COR-L47 (cell line): ENCODE results near the gene GATAD2A.
A peak's percentile ranks its signal among the peaks of the same experiment; 100 is the strongest.

Experiments used
- DNase-seq: peaks from one replicate; lab custom pipeline; 2025; lab: John Stamatoyannopoulos, UW

Gene GATAD2A

DNA sequence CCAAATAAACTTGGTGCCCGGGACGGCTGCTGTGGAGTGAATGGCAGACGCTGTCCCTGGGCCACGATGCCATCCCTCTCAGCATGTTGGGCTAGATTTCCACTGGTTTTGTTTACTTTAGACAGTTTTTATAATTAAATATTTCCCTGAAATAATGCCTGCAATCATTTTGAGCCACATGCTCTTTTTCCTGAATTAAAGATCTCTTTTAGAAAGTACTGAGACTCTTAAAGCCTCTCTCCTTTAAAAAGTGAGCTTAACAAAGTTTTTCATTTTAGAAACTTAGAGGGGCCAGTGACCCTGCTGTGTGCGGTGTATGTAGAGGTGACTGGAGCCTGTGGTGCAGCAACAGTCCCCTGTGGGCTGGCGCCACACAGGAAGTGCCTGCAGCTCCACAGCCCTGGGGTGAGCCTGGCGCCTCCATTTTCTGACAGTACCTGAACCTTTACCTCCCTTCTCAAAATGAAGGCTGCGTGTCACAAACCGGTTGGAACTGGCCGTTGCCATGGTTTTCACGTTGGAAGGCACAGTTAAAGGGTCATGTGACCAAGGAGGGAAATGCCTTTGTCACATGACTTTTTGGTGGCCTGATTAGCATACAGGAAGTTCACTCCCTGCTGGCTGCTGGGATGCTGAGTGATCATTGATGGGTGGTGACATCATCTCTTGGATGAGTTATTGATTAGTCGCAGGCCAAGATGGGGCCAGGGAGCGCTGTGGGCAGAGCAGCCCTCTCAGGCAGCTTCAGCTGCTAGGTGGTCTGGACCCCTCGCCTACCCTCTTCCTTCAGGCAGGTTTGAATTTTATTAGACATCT, 83.6 kb downstream of the GATAD2A start:
- DNase-seq = peak; percentile 88

DNA sequence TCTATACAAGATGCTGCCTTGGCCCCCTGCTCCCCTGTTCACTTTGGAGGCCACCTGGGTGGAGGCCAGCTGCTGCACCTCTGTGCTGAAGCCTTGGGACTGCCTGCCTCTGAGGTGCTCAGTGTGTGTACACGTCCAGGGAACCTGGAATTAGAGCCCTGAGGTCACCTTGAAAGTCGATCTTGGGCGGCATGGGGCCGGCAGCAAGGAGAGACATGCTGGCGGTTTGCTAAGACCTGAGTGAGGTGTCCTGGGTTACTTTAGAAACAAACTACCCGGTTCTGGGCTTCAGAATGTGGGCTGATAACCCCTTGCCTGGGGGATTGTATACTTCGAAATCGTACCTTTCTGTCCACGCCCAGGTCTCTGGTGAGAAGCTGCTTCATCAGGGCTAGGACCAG, 84.3 kb downstream of the GATAD2A start:
- no peak for DNase-seq

DNA sequence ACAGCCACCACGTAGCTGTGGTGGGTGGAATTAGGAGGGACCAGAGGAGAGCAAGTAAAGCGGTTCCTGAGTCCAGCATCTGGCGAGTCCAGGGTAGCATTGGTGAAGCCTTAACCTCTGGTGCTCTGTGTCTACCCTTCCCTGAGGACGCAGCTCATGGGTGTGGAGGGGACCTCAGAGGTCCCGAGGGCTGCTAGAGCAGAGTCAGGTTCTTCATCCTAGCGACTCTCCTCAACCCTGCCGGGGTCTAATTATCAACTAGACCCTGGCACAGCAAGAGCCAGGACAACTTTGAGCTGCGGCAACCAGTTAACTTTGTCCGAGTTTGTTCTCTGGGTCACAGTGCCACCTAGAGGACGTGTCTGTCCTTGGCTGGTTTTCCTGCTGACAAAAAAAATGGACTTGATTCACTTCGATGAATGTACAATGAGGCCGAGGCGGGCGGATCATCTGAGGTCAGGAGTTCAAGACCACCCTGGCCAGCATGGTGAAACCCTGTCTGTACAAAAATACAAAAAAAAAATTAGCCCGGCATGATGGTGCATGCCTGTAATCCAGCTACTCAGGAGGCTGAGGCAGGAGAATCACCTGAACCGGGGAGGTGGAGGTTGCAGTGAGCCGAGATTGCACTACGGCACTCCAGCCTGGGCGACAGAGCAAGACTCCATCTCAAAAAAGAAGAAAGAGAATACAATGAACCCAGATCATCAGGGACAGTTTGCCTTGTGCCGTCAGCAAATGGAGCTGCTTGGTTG, 84.9 kb downstream of the GATAD2A start:
- DNase-seq = peak; percentile 59

DNA sequence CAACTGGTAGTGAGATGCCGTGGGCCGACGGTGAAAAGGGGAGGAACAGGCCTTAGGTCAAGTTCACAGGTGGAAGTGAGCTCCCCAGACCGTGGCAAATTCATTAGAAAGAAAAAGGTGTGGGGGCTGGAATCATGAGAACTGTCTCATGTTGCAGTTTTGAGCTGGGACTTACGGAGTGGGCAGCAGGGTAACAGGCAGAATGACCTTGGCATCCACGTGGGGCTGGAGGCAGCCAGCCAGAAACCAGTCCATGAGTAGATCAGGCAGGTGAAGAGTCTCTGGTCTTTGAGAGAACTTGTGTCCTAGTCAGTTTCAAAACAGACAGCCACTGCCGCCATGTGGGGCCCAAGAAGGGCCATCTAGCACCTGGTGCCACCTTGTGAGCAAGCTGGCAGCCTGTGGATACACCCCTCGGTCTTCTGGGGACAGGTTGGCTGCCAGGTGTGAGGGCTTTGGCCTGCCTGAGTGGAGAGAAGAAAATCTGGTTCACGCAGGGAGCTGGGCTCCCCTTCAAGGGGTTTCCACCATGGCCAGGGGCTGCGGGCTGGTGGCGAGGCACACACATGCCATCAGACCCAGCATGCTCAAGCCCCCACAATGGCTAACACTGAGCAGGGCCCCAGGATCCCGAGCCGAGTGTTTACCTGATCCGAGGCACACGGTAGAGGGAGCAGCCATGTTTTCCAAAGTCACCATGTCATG, 86.0 kb downstream of the GATAD2A start:
- DNase-seq = no peak

DNA sequence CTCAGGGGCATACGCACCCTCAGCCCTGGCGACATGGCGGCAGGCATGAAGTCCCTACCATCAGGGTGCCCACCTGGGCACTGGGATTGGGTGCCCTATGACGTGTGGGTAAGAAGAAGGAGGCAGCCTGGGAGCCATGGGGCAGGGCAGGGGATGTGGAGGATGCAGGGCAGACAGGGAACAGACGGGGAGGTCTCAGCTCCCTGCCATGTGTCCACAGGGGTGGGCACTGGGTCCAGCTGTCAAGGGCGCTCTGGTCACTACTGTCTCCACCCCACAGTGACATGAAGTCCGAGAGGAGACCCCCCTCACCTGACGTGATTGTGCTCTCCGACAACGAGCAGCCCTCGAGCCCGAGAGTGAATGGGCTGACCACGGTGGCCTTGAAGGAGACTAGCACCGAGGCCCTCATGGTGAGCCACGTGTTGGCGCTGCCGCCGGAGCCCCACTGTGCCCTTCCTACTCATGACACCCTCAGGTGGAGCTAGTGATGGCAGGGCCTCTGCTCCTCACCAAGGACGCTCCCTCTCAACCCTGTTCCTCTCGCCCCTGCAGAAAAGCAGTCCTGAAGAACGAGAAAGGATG, 86.6 kb downstream of the GATAD2A start:
- no peak for DNase-seq

DNA sequence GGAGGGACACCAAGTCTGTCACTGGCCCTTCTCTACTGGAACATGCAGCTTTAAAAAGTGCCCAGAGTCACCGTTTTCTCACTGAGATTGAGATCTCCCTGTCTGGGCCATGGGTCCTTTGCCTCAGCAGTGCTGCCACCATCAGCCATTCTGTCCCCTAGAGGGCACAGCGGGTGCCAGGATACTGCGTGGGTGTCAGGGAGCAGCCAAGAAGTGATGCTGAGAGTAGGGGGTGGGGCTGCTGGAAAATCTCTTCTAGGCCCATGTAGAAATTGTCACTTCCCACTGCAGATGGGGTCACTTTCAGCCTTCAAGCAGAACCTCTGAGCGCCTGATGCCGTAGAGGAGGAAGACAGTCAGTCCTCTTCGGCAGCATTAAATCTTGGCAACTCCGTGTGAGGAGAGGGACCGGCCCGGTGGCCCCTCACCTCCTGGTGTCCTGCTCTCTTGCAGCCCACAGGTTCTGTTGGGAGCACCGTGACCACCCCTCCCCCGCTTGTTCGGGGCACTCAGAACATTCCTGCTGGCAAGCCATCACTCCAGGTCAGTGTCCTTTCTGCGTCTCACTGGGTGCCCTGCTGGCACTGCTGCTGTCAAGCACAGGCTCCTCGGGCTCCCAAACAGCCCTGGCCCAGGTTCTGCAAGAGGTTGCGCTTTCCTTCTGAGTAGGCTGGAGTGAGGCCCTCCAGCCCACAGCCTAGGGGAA, 88.5 kb downstream of the GATAD2A start:
- no peak for DNase-seq

DNA sequence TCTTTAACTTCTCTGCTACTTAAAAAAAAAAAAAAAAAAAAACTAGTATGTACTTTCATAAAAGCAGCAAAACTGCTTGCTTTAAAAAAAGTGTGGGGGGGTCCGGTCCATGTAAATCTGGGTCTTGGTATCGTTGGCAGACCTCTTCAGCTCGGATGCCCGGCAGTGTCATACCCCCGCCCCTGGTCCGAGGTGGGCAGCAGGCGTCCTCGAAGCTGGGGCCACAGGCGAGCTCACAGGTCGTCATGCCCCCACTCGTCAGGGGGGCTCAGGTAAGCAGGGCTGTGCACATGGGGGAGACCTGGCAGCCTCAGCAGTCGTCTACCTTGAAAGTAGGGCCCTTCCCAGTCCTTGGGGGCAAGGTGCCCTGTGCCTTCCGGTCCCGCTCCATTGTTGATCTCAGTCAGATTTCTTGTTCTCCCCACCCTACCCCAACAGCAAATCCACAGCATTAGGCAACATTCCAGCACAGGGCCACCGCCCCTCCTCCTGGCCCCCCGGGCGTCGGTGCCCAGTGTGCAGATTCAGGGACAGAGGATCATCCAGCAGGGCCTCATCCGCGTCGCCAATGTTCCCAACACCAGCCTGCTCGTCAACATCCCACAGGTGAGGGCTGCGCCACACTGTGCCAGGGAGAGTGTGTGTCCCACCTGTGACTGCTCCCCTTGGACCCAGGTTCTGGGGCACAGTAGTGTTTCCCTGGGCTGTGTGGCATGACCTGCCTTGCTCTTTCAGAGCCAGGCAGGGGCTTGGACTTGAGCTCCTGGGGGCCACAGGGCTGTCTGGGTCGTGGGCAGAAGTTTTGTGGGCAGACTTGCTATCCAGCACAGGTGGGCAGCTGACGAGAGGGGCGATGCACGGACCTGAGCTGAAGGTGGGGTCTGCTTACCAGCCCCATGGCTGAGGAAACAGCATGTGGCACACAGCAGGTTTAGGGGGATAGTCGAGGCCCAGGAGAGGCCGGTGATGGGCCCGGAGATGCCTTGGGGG, 90.4 kb downstream of the GATAD2A start:
- no peak for DNase-seq

DNA sequence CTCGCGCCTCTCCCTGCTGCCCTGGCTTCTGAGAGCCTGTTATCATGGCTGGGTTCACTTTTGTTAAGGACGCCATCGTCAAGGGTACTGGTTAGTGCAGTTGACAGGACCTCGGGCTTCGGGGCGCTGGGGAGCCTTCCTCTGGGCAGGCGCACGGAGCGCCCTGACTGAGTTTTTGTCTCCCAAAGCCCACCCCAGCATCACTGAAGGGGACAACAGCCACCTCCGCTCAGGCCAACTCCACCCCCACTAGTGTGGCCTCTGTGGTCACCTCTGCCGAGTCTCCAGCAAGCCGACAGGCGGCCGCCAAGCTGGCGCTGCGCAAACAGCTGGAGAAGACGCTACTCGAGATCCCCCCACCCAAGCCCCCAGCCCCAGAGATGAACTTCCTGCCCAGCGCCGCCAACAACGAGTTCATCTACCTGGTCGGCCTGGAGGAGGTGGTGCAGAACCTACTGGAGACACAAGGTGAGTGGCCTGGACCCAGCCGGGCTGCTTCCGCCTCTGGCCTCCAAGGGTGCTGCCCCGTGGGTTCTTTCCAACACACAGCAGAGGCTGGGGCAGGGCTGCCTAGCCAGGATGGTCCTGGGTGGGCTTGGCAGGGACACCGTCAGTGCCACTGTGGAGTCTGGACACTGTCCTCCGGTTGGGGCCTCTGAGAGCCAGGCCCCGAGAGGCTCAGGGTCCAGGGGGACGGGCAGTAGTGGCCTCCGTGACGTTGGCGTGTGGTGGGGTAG, 92.9 kb downstream of the GATAD2A start:
- DNase-seq = no peak

DNA sequence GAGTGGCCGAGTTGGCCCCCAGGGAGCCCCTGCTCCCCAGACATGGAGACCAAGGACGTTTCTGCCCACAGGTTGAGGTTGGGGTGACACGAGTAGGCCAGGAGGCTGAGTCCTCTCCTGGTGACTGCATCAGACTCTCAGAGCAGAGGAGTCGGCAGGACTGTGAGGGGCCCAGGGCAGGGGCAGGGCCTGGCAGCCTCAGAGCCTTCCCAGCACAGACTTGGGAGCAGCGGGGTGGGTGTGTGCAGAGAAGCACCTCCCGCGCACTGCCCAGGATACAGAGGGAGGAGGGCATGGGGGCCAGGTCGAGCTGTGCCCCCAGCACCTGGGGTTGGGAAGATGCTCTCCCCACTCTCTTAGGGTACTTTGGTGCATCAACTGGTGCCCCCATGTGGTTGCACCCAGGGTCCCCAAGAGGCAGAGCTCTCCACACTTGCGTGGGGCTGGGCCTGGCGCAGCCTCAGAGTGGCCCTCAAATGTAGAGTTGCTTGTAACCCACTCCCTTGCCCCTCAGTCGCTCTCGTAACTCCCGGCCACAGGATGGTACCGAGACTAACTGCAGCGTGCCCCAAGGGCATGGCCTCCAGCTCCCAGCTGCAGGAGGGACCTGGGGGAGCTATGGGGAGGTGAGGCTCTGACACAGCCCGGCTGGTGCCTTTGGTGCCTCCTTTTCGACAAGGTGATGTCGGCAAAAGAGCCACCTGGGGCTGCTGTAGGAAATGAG, 94.0 kb downstream of the GATAD2A start:
- DNase-seq = no peak

DNA sequence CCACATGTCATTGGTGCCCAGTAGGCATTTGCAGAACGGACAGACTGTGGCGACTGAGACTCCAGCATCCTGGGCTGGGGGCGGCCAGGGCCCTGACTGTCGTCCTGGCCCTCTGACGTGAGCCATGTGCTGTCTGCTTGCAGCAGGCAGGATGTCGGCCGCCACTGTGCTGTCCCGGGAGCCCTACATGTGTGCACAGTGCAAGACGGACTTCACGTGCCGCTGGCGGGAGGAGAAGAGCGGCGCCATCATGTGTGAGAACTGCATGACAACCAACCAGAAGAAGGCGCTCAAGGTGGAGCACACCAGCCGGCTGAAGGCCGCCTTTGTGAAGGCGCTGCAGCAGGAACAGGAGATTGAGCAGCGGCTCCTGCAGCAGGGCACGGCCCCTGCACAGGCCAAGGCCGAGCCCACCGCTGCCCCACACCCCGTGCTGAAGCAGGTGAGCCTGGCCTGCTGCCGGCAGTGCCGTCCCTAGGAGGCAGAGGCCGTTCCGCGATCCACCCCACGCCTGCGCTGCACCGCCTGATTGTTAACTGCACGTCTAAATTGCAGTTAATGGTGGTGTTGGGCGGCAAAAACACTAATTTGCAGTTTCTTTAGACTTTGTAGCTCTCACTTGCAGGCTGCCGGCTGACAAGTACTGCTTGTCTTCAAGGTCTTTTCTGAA, 95.6 kb downstream of the GATAD2A start:
- no peak for DNase-seq

DNA sequence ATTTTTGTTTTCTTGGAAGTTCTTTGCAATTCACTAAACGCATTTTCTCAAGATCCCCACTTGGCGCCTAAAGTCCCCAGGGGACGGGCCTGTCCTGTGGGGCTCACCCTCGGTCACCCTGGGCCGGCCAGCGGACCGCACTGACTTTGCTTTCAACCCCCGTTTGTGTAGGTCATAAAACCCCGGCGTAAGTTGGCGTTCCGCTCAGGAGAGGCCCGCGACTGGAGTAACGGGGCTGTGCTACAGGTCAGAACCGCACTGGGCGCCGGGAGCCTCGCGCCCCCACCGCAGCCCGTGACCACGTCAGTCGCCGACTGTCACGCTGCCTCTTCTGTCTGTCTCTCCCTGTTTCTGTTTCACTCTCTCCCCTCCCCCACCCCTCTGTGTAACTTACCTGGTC, 96.3 kb downstream of the GATAD2A start:
- no peak for DNase-seq

DNA sequence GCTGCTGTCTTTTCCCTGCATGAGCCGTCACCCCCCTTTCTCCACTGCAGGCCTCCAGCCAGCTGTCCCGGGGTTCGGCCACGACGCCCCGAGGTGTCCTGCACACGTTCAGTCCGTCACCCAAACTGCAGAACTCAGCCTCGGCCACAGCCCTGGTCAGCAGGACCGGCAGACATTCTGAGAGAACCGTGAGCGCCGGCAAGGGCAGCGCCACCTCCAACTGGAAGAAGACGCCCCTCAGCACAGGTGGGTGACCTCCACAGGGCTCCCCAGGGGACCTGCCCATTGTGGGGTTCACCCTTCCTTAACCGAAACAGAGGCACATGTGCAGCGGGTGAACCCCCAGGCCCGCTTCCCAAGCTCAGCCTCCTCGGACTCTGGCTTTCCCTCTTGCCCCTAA, 96.8 kb downstream of the GATAD2A start:
- no peak for DNase-seq

DNA sequence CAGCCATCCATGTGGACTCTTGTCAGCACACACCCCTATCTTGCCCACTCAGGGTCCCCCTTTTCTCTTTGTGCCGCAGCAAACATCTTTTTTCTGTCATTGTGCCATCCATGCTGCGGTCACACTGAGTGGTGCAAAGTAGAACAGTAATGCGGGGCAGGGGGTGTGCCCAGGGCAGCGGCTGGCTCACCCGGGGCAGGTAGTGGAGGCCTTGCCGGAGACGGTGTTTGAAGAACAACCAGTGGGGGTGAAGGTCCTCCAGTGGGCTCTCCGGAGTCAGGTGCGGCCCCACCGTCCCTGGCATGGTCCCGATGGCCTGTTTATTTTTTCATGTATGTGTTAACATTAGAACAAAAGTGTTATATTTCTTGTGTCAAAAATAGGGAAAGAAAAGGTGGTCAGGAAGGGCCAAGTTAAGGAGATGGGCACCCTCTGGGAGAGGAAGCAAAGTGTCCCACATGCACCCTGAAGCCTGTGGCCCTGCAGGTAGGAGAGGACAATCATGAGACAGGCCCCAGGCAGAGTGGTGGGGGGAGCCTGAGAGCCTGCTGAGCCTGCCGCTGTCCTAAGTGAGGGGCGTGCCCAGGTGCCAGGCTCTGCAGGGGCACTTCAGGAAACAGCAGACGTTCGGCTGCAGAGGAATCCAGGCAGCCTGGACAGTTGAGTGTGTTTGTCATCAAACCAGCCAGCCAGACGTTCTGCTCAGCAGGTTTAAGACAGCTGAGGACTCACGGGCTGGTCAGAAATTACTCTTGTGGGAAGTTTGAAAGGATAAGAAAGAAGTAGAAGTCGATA, 97.5 kb downstream of the GATAD2A start:
- DNase-seq = no peak

DNA sequence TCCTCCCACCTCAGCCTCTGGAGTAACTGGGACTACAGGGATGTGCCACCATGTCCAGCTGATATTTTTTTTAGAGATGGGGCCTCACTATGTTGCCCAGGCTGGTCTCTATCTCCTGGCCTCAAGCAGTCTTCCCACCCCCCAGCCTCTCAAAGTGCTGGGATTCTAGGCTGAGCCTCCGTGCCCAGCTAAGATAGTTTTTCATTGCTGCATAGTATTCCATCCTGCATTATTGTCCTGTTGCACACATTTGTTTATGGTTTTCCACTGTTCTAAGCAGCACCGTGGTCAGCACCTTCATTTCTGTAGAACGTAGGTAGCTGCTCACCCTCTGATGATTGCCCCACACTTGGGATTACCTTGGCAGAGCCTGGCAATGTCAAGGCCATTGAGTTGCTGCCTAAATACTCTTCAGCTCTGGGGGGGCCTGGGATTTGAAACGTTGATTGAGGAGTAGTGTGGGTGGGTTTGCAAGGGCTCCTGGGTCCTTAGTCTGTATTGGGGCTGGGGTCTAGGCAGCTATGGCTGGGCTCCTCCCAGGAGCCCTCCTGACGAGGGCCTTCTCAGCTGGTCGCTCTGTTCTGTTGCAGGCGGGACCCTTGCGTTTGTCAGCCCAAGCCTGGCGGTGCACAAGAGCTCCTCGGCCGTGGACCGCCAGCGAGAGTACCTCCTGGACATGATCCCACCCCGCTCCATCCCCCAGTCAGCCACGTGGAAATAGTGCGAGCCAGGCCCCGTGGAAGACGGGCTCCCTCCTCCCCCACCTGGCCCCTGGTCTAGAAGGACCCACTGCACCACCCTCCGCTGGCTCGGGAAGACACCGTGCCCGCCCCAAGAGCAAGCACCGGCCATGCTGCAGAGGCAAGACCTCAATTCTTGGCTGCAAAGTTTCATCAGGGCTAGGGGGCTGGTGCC, 99.5 kb downstream of the GATAD2A start:
- no peak for DNase-seq

DNA sequence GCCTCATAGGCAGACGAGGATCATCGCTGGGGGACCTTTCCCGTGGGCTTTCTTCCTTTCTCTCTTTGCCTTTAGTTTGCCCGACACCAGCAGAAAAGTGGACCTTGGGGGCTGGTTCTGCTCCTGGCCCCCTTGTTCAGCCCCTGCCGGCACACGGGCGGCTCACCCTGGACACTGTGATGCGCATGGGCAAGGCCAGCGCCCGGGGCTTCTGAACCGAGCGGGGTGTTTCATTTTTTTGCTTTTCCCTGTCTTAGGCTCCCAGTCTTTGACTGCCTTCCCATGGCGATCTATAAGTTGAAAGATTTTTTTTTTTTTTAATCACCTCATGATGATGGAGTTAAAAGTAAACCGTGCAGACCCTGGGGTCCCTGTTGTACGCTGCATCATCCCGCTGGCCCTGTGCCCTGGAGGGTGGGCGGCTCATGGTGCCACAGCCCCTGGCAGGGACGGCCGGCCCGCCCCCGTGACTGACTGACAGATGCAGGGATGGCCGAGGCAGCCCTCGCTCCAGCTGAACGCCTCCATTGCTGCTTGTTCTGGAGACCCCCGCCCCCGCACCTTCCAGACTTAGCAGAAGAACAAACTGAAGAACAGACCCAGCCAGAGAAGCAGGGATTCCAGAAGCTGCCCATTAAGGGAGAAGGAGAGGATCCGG, 100.3 kb downstream of the GATAD2A start:
- DNase-seq = no peak

DNA sequence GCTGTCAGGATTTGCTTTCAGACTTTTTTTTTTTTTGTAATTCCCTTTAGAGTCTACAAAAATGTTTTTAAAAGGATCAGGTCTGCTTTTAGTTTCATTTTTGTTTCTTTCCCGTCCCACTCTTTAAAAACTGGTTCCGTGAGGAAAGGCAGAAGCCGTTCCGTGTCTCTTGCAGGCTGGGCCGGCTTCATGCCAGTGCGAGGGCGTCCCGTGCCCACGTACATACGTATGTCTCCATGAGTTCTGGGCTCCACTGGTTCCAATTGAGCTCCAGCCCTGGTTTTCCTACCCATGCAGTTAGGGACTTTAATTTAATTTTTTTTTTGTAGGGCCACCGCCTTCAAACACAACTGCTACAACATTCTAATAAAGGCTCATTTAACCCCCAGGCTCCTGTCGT, 101.1 kb downstream of the GATAD2A start:
- no peak for DNase-seq
